Sigmoid colon (tissue), 7 donors: ENCODE results near the gene LRRC75B. TPM values are rescaled to one million over a fixed set of nuclear protein-coding genes. Genes with fewer than 3 reads are reported as not detected.

Experiments used
- DNase-seq: peaks from one replicate; pipeline ENCODE4 v3.0.0-alpha.2; 2019
- H3K27ac ChIP-seq, 4 donors: fragments of 200-600 bp; sonication (generic); one replicate each; pipeline ENCODE4 v1.5.1; 2016 to 2019; ENCODE audit warnings: mild to moderate bottlenecking in 1 of 4
- H3K27me3 ChIP-seq, 3 donors: fragments of 200-600 bp; sonication (generic); one replicate each; pipeline ENCODE4 v1.5.1; 2019; ENCODE audit warnings: mild to moderate bottlenecking in 1 of 3
- H3K36me3 ChIP-seq, 4 donors: fragments of 200-600 bp; sonication (generic); one replicate each; pipeline ENCODE4 v1.5.1; 2016 to 2019
- H3K4me1 ChIP-seq, 4 donors: fragments of 200-600 bp; sonication (generic); one replicate each; pipeline ENCODE4 v1.5.1; 2017 to 2019
- H3K4me3 ChIP-seq, 4 donors: fragments of 200-600 bp; sonication (generic); one replicate each; pipeline ENCODE4 v1.5.1; 2017 to 2019; ENCODE audit warnings: mild to moderate bottlenecking in 2 of 4, moderate library complexity in 1 of 4
- H3K9me3 ChIP-seq, 4 donors: fragments of 200-600 bp in 3 of 4; sonication (generic) in 3 of 4; one replicate each; pipeline versions ENCODE4 v1.5.1 to v1.6.1; 2013 to 2019
- CTCF ChIP-seq, 4 experiments: fragments of 450-650 bp in 3 of 4; fragments of 200-600 bp in 1 of 4; IDR thresholded peaks; one replicate each; pipeline ENCODE4 v1.5.1; 2016 to 2019; ENCODE audit warnings: antibody characterized with exemption in 4 of 4, mild to moderate bottlenecking in 3 of 4, moderate library complexity in 2 of 4
- EP300 ChIP-seq, 4 donors: sonication (generic); formaldehyde crosslinking; IDR thresholded peaks; one replicate each; pipeline ENCODE4 v1.6.1; 2017; ENCODE audit warnings: antibody characterized with exemption in 4 of 4
- POLR2A ChIP-seq, 2 donors: fragments of 450-650 bp; IDR thresholded peaks; one replicate each; pipeline ENCODE4 v1.6.1; 2016; ENCODE audit warnings: antibody characterized with exemption in 2 of 2, mild to moderate bottlenecking in 2 of 2, moderate library complexity in 2 of 2
- POLR2AphosphoS5 ChIP-seq, 4 donors: sonication (generic); formaldehyde crosslinking; IDR thresholded peaks; one replicate each; pipeline ENCODE4 v1.6.1; 2017; ENCODE audit warnings: antibody characterized with exemption in 4 of 4
- WGBS, 2 donors: extraction: QIAGEN DNeasy Blood & Tissue Kit; methylation state at CpG; one replicate each; pipeline ENCODE4 v1.1.7; 2013; 5-methylcytosine and 5-hydroxymethylcytosine counted together
- intact Hi-C: fragments of 100-400 bp; cut with DNase I; formaldehyde crosslinking; loops from one replicate; pipeline ENCODE4 v1.15.1; 2023
- polyA plus RNA-seq, 3 donors: library from polyadenylated mRNA; stranded (reverse); fragments of 200-250 nt; gene quantifications; one replicate each; pipeline ENCODE4 v1.2.3, GENCODE V29; 2013
- total RNA-seq, 4 donors: library from RNA; depleted of rRNA; stranded (reverse); fragments of >200 nt; gene quantifications; one replicate each; pipeline ENCODE4 v1.1.0, GENCODE V29; 2016
- donor health status: healthy with polysubstance abuse.
- donor health status: Bipolar disorder and iron deficiency.
- donor health status: healthy.

LRRC75B gene
- total and polyA plus RNA-seq, 7 donors = 2.5 to 18.6 (median 13.3) TPM

DNA sequence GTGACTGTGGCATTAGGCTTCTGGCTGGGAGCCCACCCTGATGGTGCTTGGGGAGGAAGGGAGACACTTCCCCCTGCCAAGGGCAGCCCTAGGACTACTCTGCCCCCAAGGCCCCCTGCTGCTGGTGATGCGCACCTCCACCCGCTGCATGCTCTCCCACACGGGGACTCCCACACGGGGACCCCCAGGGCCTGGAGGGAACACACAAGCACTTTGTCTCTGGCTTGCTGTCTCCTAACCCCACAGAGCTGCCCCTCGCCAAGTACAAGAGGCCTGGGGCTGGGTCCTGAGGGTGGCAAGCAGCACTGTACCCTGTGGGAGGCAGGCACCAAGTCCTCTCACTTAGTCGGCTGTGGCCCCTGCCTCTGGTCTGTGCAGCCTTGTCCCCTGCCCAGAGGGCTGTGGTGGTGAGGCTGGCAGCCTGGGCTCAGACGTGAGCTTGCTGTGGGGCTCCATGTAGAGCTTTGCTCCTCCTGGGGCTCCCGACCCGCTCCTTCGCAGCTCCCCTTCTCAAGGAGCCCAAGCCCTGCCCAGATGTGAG, 7.9 kb downstream of the LRRC75B start:
- Histone ChIP-seq H3K9me3 (no peaks in the 10 kb centered on the region), H3K4me3 (no peak overlapping the region), H3K27me3 (no peaks in the 10 kb centered on the region), H3K36me3 (peaks cover 0 to 47% (median 16%) of the 10 kb centered on the region in 4 donors), H3K27ac (peak overlapping the region; percentile 76 to 83 (median 80)), H3K4me1 (peaks cover 0 to 28% (median 21%) of the 10 kb centered on the region in 4 donors)
- no peak for DNase-seq
- intact Hi-C loops = no loop called here
- TF ChIP-seq EP300 (IDR thresholded peaks at IDR 0.05) (no peak), POLR2AphosphoS5 (IDR thresholded peaks at IDR 0.05) (no peak)
- 93% methylated on average over 10 of the region's 10 CpGs for WGBS, 2 donors

DNA sequence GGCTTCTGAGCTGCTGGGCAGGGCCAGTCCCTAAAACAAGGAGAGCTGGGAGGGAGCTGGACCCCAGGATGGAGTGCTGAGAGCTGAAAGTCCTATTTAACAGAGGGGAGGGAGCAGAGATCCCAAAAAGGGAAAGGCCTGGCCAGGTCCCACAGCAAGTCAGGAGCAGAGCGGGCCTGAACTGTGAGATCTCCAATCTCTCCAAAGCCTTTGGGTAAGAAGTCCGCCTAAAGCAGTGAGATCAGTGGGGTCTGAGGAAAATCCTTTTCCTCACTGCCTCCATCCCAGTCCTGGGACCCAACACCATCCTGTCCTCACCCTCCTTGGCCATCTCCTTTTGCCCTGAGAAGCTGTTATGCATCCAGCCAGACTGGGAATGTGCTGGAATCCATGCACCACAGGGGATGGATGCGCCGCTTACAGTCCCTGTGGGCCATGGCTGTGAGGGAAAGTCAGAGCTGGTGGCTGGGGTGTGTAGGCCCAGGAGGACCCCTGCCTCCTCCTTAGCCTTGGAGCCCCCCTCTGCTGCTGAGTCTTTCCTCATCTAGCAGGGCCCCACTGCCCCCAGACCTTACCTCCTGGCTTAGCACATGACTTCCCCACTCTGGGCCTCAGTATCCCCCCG, 8.6 kb downstream of the LRRC75B start:
- Histone ChIP-seq H3K9me3 (no peaks in the 10 kb centered on the region), H3K4me1 (peaks cover 0 to 32% (median 23%) of the 10 kb centered on the region in 4 donors), H3K27me3 (no peaks in the 10 kb centered on the region), H3K36me3 (peaks cover 0 to 42% (median 14%) of the 10 kb centered on the region in 4 donors), H3K27ac (peak overlapping the region; percentile 76 to 83 (median 80)), H3K4me3 (peak overlapping the region in 2 of 4 donors; percentile 32 to 38)
- DNase-seq = no peak
- TF ChIP-seq POLR2A (IDR thresholded peaks at IDR 0.05) (no peak), POLR2AphosphoS5 (IDR thresholded peaks at IDR 0.05) (no peak), CTCF (IDR thresholded peaks at IDR 0.05) (no peak), EP300 (IDR thresholded peaks at IDR 0.05) (no peak)
- intact Hi-C loops = no loop called here
- WGBS, 2 donors = 93 to 96% methylated on average over 5 of the region's 5 CpGs

DNA sequence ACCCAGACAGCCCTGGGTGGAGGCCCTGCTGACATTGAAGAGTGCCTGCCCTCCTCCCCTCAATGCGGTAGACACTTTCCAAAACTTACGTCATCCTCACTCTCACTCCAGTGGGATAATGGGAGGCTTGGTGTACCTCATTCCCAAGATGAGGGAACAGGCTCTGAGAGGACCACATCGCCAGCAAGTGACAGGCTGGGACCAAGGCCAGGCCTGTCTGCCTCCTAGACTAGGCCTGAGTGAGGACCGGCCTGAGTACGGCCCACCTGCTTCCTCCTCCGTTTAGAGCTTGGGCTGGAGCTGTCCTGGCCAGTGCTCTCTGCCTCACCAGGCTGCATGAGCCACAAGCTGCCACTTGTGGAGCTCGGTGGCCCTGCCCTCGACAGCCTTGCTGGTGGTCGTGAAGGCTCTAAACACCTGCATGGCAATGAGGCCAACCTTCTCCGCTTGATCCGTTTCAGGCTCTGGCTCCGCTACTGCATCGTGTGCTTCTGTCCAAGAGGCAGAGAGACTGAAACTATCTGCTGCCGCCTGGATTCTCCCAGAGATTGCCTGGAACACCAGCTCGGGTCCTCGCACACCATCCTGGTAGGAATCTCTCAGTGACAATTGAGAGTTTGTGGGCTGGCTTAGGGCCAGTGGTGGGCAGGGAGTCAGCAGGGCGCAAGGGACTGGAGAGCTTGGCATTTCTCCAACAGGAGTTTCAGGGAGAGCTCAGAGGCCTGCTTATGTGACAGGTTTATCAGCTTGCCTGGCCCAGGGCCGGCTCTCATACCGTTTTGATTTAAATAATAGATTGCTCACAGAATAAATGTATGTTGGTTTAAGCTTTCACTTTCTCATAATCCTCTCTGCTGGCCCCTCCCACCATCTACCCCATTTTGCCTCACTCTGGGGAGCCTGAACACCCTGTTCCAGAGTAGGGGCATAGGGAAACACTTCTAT, 9.4 kb downstream of the LRRC75B start:
- DNase-seq = no peak
- Histone ChIP-seq H3K4me1 (peaks cover 0 to 40% (median 23%) of the 10 kb centered on the region in 4 donors), H3K27ac (peak overlapping the region; percentile 76 to 83 (median 80)), H3K4me3 (peak overlapping the region in 3 of 4 donors; percentile 19 to 38 (median 32)), H3K36me3 (peaks cover 0 to 35% (median 7%) of the 10 kb centered on the region in 4 donors), H3K27me3 (no peaks in the 10 kb centered on the region), H3K9me3 (no peaks in the 10 kb centered on the region)
- intact Hi-C loops = no loop called here
- TF ChIP-seq POLR2AphosphoS5 (IDR thresholded peaks at IDR 0.05) = peak in 2 of 4 donors; percentile 4 to 28
- no peak for TF ChIP-seq EP300 (IDR thresholded peaks at IDR 0.05)
- WGBS, 2 donors = 37 to 67% methylated on average over 19 of the region's 19 CpGs

DNA sequence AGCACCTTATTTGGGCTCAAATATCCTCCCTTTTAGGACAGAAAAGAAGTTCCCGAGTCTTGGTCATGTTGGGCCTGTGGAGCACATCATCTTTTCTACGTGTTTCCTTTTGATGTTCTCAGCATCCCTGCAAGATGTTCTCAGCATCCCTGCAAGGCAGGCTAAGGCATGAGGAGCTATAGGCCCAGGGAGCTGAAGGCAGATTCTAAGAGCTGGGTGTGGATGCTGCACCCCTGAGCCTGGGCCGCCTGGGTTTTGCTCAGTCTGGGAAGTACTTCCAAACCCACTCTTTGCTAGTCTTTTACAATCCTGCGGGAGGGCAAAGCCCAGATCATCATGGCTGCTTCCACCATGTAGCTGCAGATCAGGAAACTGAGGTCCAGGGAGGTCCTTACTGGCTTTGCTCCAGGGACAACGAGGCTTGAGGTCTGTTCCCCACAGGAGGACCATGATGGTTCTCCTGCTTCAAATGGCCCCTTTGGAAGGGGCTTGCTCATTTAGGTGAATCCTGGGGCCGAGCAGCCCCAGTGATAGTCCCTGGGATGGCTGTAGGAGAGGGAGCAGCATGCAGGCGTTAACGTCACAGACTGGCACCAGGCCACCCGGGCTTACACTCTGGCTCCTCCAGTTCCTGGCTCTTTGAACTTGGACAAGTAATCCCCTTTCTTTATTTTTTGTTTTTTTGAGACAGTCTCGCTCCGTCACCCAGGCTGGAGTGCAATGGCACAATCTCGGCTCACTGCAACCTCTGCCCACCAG, 10.6 kb downstream of the LRRC75B start:
- DNase-seq = peak; percentile 65
- Histone ChIP-seq H3K4me1 (peaks cover 0 to 43% (median 23%) of the 10 kb centered on the region in 4 donors), H3K9me3 (no peaks in the 10 kb centered on the region), H3K36me3 (peaks cover 0 to 31% (median 3%) of the 10 kb centered on the region in 4 donors), H3K27me3 (no peaks in the 10 kb centered on the region), H3K4me3 (no peak overlapping the region), H3K27ac (peak overlapping the region in 1 of 4 donors; percentile 83)
- 92 to 93% methylated on average over 12 of the region's 12 CpGs for WGBS, 2 donors
- TF ChIP-seq POLR2AphosphoS5 (IDR thresholded peaks at IDR 0.05) = no peak
- TF ChIP-seq POLR2A (IDR thresholded peaks at IDR 0.05) = no peak
- no peak for TF ChIP-seq CTCF (IDR thresholded peaks at IDR 0.05)
- no peak for TF ChIP-seq EP300 (IDR thresholded peaks at IDR 0.05)
- intact Hi-C loops = no loop called here

DNA sequence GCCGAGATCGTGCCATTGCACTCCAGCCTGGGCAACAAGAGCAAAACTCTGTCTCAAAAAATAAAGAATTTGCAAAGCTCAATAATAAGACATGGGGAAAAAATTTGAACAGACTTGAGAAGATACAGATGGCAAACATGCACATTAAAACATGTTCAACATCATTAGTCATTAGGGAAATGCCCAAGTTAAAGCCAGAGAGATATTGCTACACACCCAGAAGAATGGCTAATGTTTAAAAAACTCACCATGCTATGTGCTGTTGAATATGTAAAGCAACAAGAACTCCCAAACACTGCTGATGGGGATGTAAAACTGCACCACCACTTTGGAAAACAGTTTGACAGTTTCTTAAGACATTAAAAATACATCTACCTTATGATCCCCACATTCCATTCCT, 12.6 kb downstream of the LRRC75B start:
- 88 to 99% methylated on average over 2 of the region's 2 CpGs for WGBS, 2 donors

More for the DNA sequence above, 12.6 kb downstream of the LRRC75B start:
- Histone ChIP-seq H3K9me3 (no peaks in the 10 kb centered on the region), H3K36me3 (peaks cover 0 to 23% (median 0%) of the 10 kb centered on the region in 4 donors), H3K27me3 (no peaks in the 10 kb centered on the region), H3K4me1 (peaks cover 0 to 43% (median 23%) of the 10 kb centered on the region in 4 donors), H3K27ac (peak overlapping the region in 1 of 4 donors; percentile 39), H3K4me3 (no peak overlapping the region)
- intact Hi-C loops = no loop called here
- TF ChIP-seq CTCF (IDR thresholded peaks at IDR 0.05) (no peak), POLR2AphosphoS5 (IDR thresholded peaks at IDR 0.05) (peak in 1 of 4 donors; percentile 36)
- DNase-seq = no peak
